Prostate gland (tissue), 2 donors: ENCODE data around the gene FZD10. TPM values are rescaled to one million over a fixed set of nuclear protein-coding genes. Genes with fewer than 3 reads are reported as not detected.

Experiments used
- DNase-seq: peaks from one replicate; pipeline ENCODE4 v3.0.0-alpha.2; 2019; ENCODE audit warnings: low spot score
- H3K27ac ChIP-seq, 2 donors: fragments of 200-600 bp; sonication (generic); 2 replicates each; pipeline ENCODE4 v1.5.1; 2017 to 2019
- H3K27me3 ChIP-seq: fragments of 200-600 bp; sonication (generic); replicated peaks from 2 replicates; pipeline ENCODE4 v1.5.1; 2019; ENCODE audit not compliant: insufficient read depth
- H3K36me3 ChIP-seq, 2 donors: fragments of 200-600 bp; sonication (generic); 1 replicate in 1 of 2; 2 replicates in 1 of 2; pipeline versions ENCODE4 v1.5.1 to v1.8.1; 2017 to 2019
- H3K4me1 ChIP-seq: fragments of 200-600 bp; sonication (generic); replicated peaks from 2 replicates; pipeline ENCODE4 v1.5.1; 2019
- H3K4me3 ChIP-seq, 2 donors: fragments of 200-600 bp; sonication (generic); 2 replicates each; pipeline ENCODE4 v1.5.1; 2017 to 2019
- H3K9me3 ChIP-seq: fragments of 200-600 bp; sonication (generic); 2 replicates; pipeline ENCODE4 v1.5.1; 2017
- CTCF ChIP-seq, 4 experiments: fragments of 200-600 bp in 2 of 4; fragments of 450-650 bp in 2 of 4; sonication (generic) in 2 of 4; IDR thresholded peaks; 1 replicate in 3 of 4; 2 replicates in 1 of 4; pipeline ENCODE4 v1.5.1; 2016 to 2019; ENCODE audit warnings: antibody characterized with exemption in 4 of 4, mild to moderate bottlenecking in 2 of 4, moderate library complexity in 2 of 4
- POLR2A ChIP-seq: fragments of 450-650 bp; IDR thresholded peaks from one replicate; pipeline ENCODE4 v1.6.1; 2016; ENCODE audit warnings: antibody characterized with exemption, mild to moderate bottlenecking
- POLR2AphosphoS5 ChIP-seq: sonication (generic); formaldehyde crosslinking; IDR thresholded peaks from one replicate; pipeline ENCODE4 v1.6.1; 2017; ENCODE audit warnings: antibody characterized with exemption
- WGBS: methylation state at CpG from one replicate; pipeline ENCODE4 v1.1.5; 2018; 5-methylcytosine and 5-hydroxymethylcytosine counted together
- intact Hi-C: fragments of 100-400 bp; cut with DNase I; formaldehyde crosslinking; loops from one replicate; pipeline ENCODE4 v1.14.2; 2022
- total RNA-seq, 2 donors: library from RNA; depleted of rRNA; stranded (reverse); fragments of >200 nt; gene quantifications; one replicate each; pipeline ENCODE4 v1.1.0, GENCODE V29; 2016

Gene FZD10
- total RNA-seq, 2 donors from 2014 or later: 1.5 to 11.8 TPM

DNA sequence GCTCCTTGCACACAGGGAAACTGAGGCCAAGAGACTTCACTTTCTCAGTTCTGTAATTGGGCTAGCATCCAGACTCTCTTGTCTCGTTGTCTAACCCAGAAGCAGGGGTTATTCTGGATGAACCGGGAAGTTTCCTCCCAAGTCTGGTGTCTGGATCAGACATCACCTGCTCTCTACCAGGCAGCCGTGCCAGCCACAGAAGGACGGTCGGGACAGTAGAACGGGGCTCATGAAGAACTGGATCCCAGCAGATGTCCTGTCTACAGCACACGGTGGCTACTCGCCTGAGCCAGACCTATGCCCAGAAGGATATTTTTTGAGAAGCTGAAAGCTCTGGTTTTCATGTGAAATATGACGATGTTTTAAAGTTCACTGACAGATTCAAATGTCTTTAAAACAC, 19.1 kb upstream of the FZD10 start:
- WGBS: 75% methylated on average over 9 of the region's 9 CpGs

GRCh38 chr12:130144256-130144655, 18.0 kb upstream of the FZD10 start:
- no peak for DNase-seq
- H3K27ac ChIP-seq: no peak overlapping the region
- intact Hi-C loops: no loop called here
- no peaks in the 10 kb centered on the region for H3K9me3 ChIP-seq
- H3K4me3 ChIP-seq: no peak overlapping the region
- WGBS: 89% methylated on average over 10 of the region's 10 CpGs
- H3K4me1 ChIP-seq: no peaks in the 10 kb centered on the region
- no peaks in the 10 kb centered on the region for H3K36me3 ChIP-seq
- H3K27me3 ChIP-seq: no peaks in the 10 kb centered on the region
- TF ChIP-seq POLR2AphosphoS5 (no peak), CTCF (IDR thresholded peaks at IDR 0.05) (no peak)

More for the DNA sequence above, 19.1 kb upstream of the FZD10 start:
- Histone ChIP-seq H3K9me3 (no peaks in the 10 kb centered on the region), H3K27me3 (no peaks in the 10 kb centered on the region), H3K4me3 (no peak overlapping the region), H3K27ac (no peak overlapping the region), H3K4me1 (no peaks in the 10 kb centered on the region), H3K36me3 (no peaks in the 10 kb centered on the region)
- TF ChIP-seq CTCF (IDR thresholded peaks at IDR 0.05) (no peak), POLR2AphosphoS5 (no peak), POLR2A (no peak)
- intact Hi-C loops: no loop called here
- no peak for DNase-seq

- no peak overlapping the region for H3K4me3 ChIP-seq
- TF ChIP-seq POLR2AphosphoS5 (no peak), POLR2A (no peak), CTCF (IDR thresholded peaks at IDR 0.05) (no peak)
- H3K36me3 ChIP-seq: no peaks in the 10 kb centered on the region
- 33% methylated on average over 13 of the region's 13 CpGs for WGBS
- H3K27ac ChIP-seq: no peak overlapping the region
- intact Hi-C loops: no loop called here
- H3K4me1 ChIP-seq: no peaks in the 10 kb centered on the region
- H3K27me3 ChIP-seq: no peaks in the 10 kb centered on the region
- H3K9me3 ChIP-seq: no peaks in the 10 kb centered on the region
- no peak for DNase-seq
These were observed 16.5 kb upstream of the FZD10 start for GRCh38 chr12:130145731-130146130.

GRCh38 chr12:130146176-130146931, 15.9 kb upstream of the FZD10 start:
- no peak for DNase-seq
- no peaks in the 10 kb centered on the region for H3K27me3 ChIP-seq
- no peak for TF ChIP-seq CTCF (IDR thresholded peaks at IDR 0.05)
- no peak for TF ChIP-seq POLR2A
- no peak for TF ChIP-seq POLR2AphosphoS5
- H3K36me3 ChIP-seq: no peaks in the 10 kb centered on the region
- H3K4me1 ChIP-seq: no peaks in the 10 kb centered on the region
- H3K27ac ChIP-seq: no peak overlapping the region
- intact Hi-C loops: no loop called here
- no peaks in the 10 kb centered on the region for H3K9me3 ChIP-seq
- no peak overlapping the region for H3K4me3 ChIP-seq
- 58% methylated on average over 10 of the region's 10 CpGs for whole genome bisulfite sequencing

GRCh38 chr12:130147875-130148596, 14.2 kb upstream of the FZD10 start:
- intact Hi-C loops: no loop called here
- 35% methylated on average over 7 of the region's 8 CpGs for WGBS
- Histone ChIP-seq H3K27ac (no peak overlapping the region), H3K36me3 (no peaks in the 10 kb centered on the region), H3K27me3 (no peaks in the 10 kb centered on the region), H3K4me3 (no peak overlapping the region), H3K4me1 (no peaks in the 10 kb centered on the region), H3K9me3 (no peaks in the 10 kb centered on the region)
- no peak for DNase-seq
- TF ChIP-seq CTCF (IDR thresholded peaks at IDR 0.05): no peak
- TF ChIP-seq POLR2AphosphoS5: no peak
- TF ChIP-seq POLR2A: no peak
